ENCODE data around the gene FOXRED2. TPM values are rescaled to one million over a fixed set of nuclear protein-coding genes. Genes with fewer than 3 reads are reported as not detected.
"Not testable (repeated sequence)": the region's sequence is repeated elsewhere in the genome, so short reads cannot be mapped to it uniquely, and the experiment has no call there.

Gene FOXRED2
- total RNA-seq, 2 experiments from 2014 or later: 16.7 to 17.5 TPM

DNA sequence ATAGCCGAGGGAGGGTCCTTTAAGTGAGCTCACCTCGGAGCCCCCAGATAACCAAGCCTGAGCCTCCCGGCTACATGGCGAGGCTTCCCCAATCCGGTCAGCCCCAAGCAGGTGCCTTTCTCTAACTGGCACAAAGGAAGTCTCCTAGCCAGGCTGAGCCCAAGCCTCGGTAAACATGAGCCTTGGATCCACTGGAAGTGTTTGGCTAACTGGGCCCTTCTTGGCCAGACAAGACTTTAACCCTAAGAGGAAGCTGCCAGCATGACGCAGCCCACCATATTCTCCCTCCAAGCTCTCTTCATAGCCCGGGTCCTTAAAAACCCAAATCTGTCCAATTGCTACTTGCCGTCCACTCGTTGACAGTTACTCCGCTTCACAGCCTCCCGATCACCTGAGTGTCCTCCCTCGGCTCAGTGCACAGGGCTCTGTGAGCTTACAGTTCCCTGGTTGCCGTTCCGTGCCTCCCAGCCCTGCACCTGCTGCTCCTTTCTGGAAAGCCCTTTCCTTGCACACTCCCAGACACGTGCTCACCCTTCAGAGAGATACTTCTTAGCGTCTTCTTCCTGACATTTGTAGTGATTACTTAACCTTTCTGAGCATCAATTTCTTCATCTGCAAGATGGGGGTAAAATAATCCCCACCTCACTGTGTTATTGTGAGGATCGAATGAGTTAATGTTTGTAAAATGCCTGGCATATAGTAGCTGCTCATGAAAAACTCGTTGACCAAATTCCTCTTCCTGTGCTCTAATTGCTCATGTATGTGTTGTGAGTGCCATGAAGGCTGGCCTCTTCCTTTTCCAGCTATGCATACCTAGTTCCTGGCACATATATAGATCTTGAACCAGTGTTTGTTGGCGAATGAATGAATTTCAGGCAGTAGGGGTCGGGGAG, 51.0 kb downstream of the FOXRED2 start:
- ATAC-seq (no peak), DNase-seq (no peak)
- intact Hi-C loops (cut with micrococcal nuclease): no loop called here
- Mint-ChIP-seq H3K9me3 (no peaks in the 10 kb centered on the region), H3K27me3 (no peaks in the 10 kb centered on the region), H3K36me3 (ENCODE audit: low read depth) (no peaks in the 10 kb centered on the region), H3K27ac (peak overlapping the region; percentile 74), H3K4me1 (ENCODE audit: low read depth) (peaks cover 38% of the 10 kb centered on the region), H3K4me3 (peak overlapping the region; percentile 73)
- TF ChIP-seq, protein P1, sequence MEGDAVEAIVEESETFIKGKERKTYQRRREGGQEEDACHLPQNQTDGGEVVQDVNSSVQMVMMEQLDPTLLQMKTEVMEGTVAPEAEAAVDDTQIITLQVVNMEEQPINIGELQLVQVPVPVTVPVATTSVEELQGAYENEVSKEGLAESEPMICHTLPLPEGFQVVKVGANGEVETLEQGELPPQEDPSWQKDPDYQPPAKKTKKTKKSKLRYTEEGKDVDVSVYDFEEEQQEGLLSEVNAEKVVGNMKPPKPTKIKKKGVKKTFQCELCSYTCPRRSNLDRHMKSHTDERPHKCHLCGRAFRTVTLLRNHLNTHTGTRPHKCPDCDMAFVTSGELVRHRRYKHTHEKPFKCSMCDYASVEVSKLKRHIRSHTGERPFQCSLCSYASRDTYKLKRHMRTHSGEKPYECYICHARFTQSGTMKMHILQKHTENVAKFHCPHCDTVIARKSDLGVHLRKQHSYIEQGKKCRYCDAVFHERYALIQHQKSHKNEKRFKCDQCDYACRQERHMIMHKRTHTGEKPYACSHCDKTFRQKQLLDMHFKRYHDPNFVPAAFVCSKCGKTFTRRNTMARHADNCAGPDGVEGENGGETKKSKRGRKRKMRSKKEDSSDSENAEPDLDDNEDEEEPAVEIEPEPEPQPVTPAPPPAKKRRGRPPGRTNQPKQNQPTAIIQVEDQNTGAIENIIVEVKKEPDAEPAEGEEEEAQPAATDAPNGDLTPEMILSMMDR (IDR thresholded peaks at IDR 0.05): no peak
- ChIA-PET POLR2A (interaction anchor here (0.6 to 2.3 kb wide), 7 partner anchors 22 to 127 kb away, joined by 3 to 8 read pairs (median 3); no protein-coding TSS in a partner anchor), CTCF (interaction anchor here (0.6 to 2.6 kb wide), 12 partner anchors 9 to 217 kb away, joined by 3 to 15 read pairs (median 4); partner anchors contain the start of gene APOL2)

DNA sequence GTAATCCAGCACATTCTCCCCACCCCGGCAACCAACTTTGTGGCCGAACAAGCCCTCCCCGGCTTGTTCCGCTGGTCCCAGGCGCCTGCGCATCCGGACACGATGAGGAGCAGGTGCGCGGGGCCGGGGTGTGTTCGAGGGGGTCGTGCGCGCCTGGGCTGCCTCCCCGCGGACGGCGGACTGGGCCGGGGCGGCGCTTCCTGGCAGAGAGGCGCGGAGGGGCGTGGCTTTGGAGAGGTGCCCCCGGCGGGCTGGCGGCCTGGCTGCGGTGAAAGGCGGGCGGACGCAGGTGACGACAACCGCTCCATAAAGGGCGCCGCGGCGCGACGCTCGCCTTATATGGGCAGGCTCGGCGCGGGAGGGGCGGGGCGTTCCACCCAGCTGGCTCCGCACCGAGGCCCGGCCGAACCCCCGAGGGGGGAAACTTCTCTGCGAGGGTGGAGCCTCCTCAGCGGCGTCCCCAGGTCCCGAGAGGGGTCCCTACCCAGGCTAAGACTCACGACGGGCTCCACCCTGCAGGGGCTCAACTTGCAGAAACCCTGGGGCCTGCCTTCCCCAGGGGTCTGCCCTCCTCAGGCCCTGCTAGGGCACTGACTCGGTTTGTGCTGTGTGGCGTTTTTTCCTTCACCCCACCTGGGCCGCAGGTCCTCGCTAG, 51.8 kb downstream of the FOXRED2 start:
- DNase-seq (peak; percentile 98), ATAC-seq (peak; percentile 75)
- H3K9me3 Mint-ChIP-seq: no peaks in the 10 kb centered on the region
- POLR2A ChIA-PET: interaction anchor here (0.6 to 2.3 kb wide), 10 partner anchors 22 to 127 kb away, joined by 3 to 8 read pairs (median 3); no protein-coding TSS in a partner anchor
- peak overlapping the region; percentile 83 for H3K27ac Mint-ChIP-seq
- CTCF ChIA-PET: interaction anchor here (0.6 to 2.6 kb wide), 11 partner anchors 8 to 216 kb away, joined by 3 to 15 read pairs (median 4); partner anchors contain the start of gene APOL2
- intact Hi-C loops (cut with micrococcal nuclease): loop anchor here (5.0 kb wide), 2 partner anchors 88 to 123 kb away; no protein-coding TSS in a partner anchor
- H3K4me1 Mint-ChIP-seq (ENCODE audit: low read depth): peaks cover 38% of the 10 kb centered on the region
- TF ChIP-seq, protein P1 (IDR thresholded peaks at IDR 0.05): no peak
- H3K36me3 Mint-ChIP-seq (ENCODE audit: low read depth): no peaks in the 10 kb centered on the region
- H3K4me3 Mint-ChIP-seq: peak overlapping the region; percentile 73
- H3K27me3 Mint-ChIP-seq: no peaks in the 10 kb centered on the region

DNA sequence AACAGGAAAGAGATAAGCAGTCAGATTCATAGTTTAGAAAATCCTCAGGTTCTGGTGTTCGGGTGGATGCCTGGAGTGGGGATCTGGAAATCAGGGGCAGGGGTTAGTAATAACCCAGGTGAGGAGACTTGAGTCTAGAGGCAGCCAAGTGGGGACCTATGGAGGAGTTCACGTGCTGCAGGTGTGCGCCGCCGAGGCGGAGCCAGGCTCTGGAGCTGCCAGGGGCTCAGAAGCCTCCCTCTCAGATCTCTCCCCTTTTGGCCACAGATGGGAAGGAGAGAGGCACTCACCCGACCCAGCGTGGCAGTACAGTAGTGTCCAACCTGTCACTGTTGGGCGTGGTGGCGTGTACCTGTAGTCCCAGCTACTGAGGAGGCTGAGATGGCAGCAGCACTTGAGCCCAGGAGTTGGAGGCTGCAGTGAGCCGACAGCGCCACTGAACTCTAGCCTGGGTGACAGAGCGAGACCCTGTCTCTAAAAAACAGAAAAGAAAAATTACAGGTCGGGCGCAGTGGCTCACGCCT, 52.9 kb downstream of the FOXRED2 start:
- no peaks in the 10 kb centered on the region for H3K9me3 Mint-ChIP-seq
- TF ChIP-seq, protein P1 (IDR thresholded peaks at IDR 0.05): no peak
- no peak for ATAC-seq
- intact Hi-C loops (cut with micrococcal nuclease): loop anchor here (5.0 kb wide), 2 partner anchors 87 to 122 kb away; no protein-coding TSS in a partner anchor
- POLR2A ChIA-PET: interaction anchor here (0.7 to 1.6 kb wide), 5 partner anchors 11 to 118 kb away, joined by 3 to 6 read pairs (median 3); no protein-coding TSS in a partner anchor
- H3K36me3 Mint-ChIP-seq (ENCODE audit: low read depth): no peaks in the 10 kb centered on the region
- DNase-seq: peak; percentile 19
- CTCF ChIA-PET: interaction anchor here (0.9 to 2.5 kb wide), 3 partner anchors 89 to 215 kb away, joined by 3 to 6 read pairs (median 3); partner anchors contain the start of gene APOL2
- H3K4me3 Mint-ChIP-seq: peak overlapping the region; percentile 73
- no peaks in the 10 kb centered on the region for H3K27me3 Mint-ChIP-seq
- H3K4me1 Mint-ChIP-seq (ENCODE audit: low read depth): peaks cover 39% of the 10 kb centered on the region
- peak overlapping the region; percentile 83 for H3K27ac Mint-ChIP-seq

DNA sequence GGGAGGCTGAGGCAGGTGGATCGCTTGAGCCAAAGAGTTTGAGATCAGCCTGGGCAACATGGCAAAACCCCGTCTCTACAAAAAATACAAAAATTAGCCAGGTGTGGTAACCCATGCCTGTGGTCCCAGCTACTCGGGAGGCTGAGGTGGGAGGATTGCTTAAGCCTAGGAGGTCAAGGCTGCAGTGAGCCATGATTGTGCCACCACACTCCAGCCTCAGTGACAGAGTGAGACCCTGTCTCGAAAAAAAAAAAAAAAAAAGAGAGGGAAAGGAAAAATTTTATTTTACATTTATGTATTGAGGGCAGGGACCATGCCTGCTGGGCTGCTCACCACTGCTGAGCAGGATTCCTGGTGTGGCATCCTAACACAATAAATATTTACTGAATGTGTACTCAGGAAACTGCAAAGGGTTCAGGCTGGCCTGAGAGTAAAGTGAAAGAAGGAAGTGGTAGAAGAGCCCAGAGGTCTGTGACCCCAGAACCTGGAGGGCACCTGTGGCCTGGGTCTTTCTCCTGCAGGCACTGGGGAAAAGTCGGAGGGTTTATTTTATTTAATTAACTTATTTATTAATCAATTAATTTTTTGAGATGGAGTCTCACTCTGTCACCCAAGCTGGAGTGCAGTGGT, 53.7 kb downstream of the FOXRED2 start:
- POLR2A ChIA-PET: interaction anchor here (0.8 to 1.8 kb wide), 4 partner anchors 17 to 126 kb away, joined by 3 to 6 read pairs (median 6); no protein-coding TSS in a partner anchor
- ATAC-seq; H3K27me3 Mint-ChIP-seq; H3K9me3 Mint-ChIP-seq; DNase-seq; H3K36me3 Mint-ChIP-seq (ENCODE audit: low read depth): not testable (repeated sequence)
- intact Hi-C loops (cut with micrococcal nuclease): loop anchor here (5.0 kb wide), 2 partner anchors 86 to 121 kb away; no protein-coding TSS in a partner anchor
- Mint-ChIP-seq H3K27ac (peak overlapping the region; percentile 95), H3K4me1 (ENCODE audit: low read depth) (peaks cover 42% of the 10 kb centered on the region), H3K4me3 (peak overlapping the region; percentile 56)
- CTCF ChIA-PET: interaction anchor here (0.6 to 0.9 kb wide), 2 partner anchors 10 to 97 kb away, joined by 3 read pairs; no protein-coding TSS in a partner anchor

Measured in activated CD8-positive, alpha-beta T cell treated with anti-CD3 and anti-CD28 coated beads for 36 hours (primary cell).